Esophagus squamous epithelium (tissue), 4 donors: ENCODE measurements around the gene BDNF.
"Not testable (repeated sequence)": the region's sequence is repeated elsewhere in the genome, so short reads cannot be mapped to it uniquely, and the experiment has no call there.

ENCODE experiments used
- POLR2A ChIP-seq, 4 donors: fragments of 450-650 bp; IDR thresholded peaks; one replicate each; pipeline ENCODE4 v1.6.1; 2017; ENCODE audit warnings: antibody characterized with exemption in 4 of 4, mild to moderate bottlenecking in 4 of 4, moderate library complexity in 3 of 4
- TF ChIP-seq, protein P1 (sequence below), 6 experiments: fragments of 450-650 bp in 4 of 6; fragments of 200-600 bp in 2 of 6; sonication (generic) in 2 of 6; IDR thresholded peaks; one replicate each; pipeline ENCODE4 v1.5.1; 2016 to 2019; ENCODE audit warnings: antibody characterized with exemption in 6 of 6, mild to moderate bottlenecking in 4 of 6, moderate library complexity in 4 of 6

GRCh38 chr11:27634282-27634681 is 66.0 kb downstream of the BDNF start:
- not testable (repeated sequence) for TF ChIP-seq POLR2A (IDR thresholded peaks at IDR 0.05)
- TF ChIP-seq, protein P1, sequence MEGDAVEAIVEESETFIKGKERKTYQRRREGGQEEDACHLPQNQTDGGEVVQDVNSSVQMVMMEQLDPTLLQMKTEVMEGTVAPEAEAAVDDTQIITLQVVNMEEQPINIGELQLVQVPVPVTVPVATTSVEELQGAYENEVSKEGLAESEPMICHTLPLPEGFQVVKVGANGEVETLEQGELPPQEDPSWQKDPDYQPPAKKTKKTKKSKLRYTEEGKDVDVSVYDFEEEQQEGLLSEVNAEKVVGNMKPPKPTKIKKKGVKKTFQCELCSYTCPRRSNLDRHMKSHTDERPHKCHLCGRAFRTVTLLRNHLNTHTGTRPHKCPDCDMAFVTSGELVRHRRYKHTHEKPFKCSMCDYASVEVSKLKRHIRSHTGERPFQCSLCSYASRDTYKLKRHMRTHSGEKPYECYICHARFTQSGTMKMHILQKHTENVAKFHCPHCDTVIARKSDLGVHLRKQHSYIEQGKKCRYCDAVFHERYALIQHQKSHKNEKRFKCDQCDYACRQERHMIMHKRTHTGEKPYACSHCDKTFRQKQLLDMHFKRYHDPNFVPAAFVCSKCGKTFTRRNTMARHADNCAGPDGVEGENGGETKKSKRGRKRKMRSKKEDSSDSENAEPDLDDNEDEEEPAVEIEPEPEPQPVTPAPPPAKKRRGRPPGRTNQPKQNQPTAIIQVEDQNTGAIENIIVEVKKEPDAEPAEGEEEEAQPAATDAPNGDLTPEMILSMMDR (IDR thresholded peaks at IDR 0.05): not testable (repeated sequence)
